WTC11 (cell line): Measurements from ENCODE around the gene SOX6.
A peak's percentile ranks its signal among the peaks of the same experiment; 100 is the strongest.

ENCODE experiments used
- ATF3 ChIP-seq: sonication (generic); formaldehyde crosslinking; conservative IDR thresholded peaks from 2 replicates; pipeline ENCODE4 v1.8.1; 2022; ENCODE audit warnings: mild to moderate bottlenecking, missing genetic modification reagents
- CREB1 ChIP-seq: sonication (generic); formaldehyde crosslinking; IDR thresholded peaks from 2 replicates; pipeline ENCODE4 v1.8.0; 2023; ENCODE audit warnings: mild to moderate bottlenecking, missing genetic modification reagents
- CTCF ChIP-seq: fragments of 200-600 bp; IDR thresholded peaks from 2 replicates; pipeline ENCODE4 v1.8.0; 2022; ENCODE audit warnings: antibody characterized with exemption
- FOXJ3 ChIP-seq: sonication (generic); formaldehyde crosslinking; IDR thresholded peaks from 2 replicates; pipeline ENCODE4 v1.9.0; 2021; ENCODE audit warnings: missing genetic modification reagents, mild to moderate bottlenecking, borderline replicate concordance
- KAT7 ChIP-seq: sonication (generic); formaldehyde crosslinking; IDR thresholded peaks from 2 replicates; pipeline ENCODE4 v1.8.1; 2023; ENCODE audit warnings: missing genetic modification reagents, mild to moderate bottlenecking, borderline replicate concordance
- PRDM15 ChIP-seq: sonication (generic); formaldehyde crosslinking; IDR thresholded peaks from 2 replicates; pipeline ENCODE4 v1.8.0; 2022; ENCODE audit warnings: missing genetic modification reagents
- ZNF281 ChIP-seq: sonication (generic); formaldehyde crosslinking; IDR thresholded peaks from 2 replicates; pipeline ENCODE4 v1.8.0; 2023; ENCODE audit warnings: mild to moderate bottlenecking, missing genetic modification reagents
- ZNF396 ChIP-seq: fragments of 250-450 bp; sonication (Bioruptor Pico); IDR thresholded peaks from 2 replicates; pipeline ENCODE4 v1.8.0; 2021; ENCODE audit warnings: mild to moderate bottlenecking, moderate library complexity, borderline replicate concordance
- ZNF416 ChIP-seq: fragments of 250-450 bp; sonication (Bioruptor Pico); IDR thresholded peaks from 2 replicates; pipeline ENCODE4 v1.9.0; 2021; ENCODE audit warnings: mild to moderate bottlenecking, inconsistent platforms

- no peak for TF ChIP-seq ATF3 (CRISPR knock-in tag)
- peak; percentile 99 for TF ChIP-seq CTCF
- TF ChIP-seq FOXJ3 (CRISPR knock-in tag) = no peak
- TF ChIP-seq PRDM15 (CRISPR knock-in tag) = no peak
- no peak for TF ChIP-seq ZNF396 (CRISPR knock-in tag)
- no peak for TF ChIP-seq ZNF416
- TF ChIP-seq CREB1 (CRISPR knock-in tag) = no peak
- no peak for TF ChIP-seq ZNF281 (CRISPR knock-in tag)
- TF ChIP-seq KAT7 (CRISPR knock-in tag) = no peak
Measured at GRCh38 chr11:15941206-15941770, 415.1 kb downstream of the SOX6 start.
